Activated CD4-positive, alpha-beta T cell treated with anti-CD3 and anti-CD28 coated beads for 48 hours (primary cell): ENCODE results near the gene IRF2BP1.

ENCODE experiments used
- DNase-seq: peaks from one replicate; pipeline ENCODE4 v3.0.0-alpha.2; 2020

The IRF2BP1 gene

GRCh38 chr19:45860359-45861259 is 25.3 kb downstream of the IRF2BP1 start:
- no peak for DNase-seq

- DNase-seq, result no peak
Measured at GRCh38 chr19:45854167-45854778, 31.7 kb downstream of the IRF2BP1 start.

DNA sequence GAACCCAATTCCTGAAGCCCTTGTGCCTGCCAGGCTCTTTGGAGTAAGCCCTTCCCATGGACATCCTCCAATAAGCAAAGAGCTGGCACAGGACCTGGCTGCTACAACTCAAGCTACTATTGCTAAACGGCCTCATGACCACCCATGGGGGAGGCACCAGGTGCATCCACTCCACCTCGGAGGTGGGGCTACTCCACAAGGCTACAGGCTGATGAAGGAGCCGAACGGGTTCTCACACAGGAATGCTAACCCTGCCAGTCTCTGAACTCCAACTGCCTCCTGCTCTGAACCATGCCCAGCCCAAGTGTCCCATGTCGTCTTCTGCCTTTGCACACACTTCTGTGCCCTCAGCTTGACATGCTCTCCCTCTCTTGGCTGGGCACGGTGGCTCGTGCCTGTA is 33.0 kb downstream of the IRF2BP1 start:
- no peak for DNase-seq

DNA sequence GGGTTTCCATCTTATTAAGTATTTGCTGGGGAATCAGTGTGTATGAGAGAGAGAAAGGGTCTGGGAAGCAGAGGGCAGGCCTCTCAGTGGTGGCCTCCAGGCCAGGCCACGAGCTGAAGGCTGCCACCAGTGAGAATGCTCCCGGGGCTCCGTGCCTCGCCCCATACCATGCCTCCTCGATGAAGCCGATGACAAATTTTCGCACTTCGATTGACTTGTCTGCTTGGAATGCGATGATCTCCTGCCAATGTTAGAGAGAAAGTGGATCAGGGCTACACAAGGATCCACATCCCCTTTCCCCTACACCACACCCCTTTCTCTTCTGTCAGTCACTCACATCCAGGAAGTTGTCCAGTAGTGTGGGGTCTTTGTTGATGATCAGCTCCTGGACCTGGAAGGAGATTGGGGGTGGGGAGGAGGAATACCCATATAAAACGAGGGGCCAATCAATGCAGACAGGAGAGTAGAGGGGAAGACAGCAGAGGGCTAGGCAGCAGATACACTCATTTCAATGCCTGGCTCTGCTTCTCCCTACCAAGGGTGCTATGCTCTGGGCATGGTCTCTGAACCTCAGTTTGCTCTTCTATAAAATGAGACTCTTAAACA is 33.7 kb downstream of the IRF2BP1 start:
- DNase-seq, result no peak

DNA sequence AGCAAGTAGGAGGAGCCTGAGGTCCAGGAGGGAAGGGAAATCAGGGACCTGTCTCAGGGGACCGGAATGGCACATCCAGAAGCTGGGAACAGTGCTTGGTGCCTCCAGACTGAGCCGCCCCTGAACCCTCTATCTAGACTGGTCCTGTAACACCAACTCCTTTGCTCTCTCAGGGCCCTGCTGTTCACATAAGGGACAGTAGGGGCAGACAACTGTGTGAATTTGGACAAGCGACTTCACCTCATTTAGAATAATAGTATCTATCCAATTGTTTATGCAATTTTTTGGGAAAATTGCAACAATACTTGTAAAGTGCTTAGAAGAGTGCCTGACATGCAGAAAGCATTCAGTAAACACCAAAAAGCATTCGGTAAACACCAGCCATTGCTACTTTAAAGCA is 37.0 kb downstream of the IRF2BP1 start:
- no peak for DNase-seq

DNA sequence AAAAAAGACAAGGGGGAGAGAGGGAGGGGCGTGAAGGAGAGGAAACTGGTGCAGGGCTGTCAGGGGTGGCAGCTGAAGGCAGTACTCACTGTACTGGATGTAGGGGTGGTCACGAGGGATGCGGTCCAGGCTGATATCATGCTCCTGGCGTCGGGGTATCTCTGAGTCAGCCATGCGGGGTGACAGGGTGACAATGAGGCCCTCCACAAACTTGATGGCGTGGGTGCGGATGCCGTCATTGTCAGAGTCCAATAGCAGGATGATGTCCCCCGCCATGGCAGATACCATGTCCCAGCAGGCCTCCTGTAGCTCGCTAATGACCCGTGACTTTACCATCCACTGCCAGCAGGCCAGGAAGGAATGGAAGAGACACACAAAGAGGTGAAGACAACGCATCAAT is 38.3 kb downstream of the IRF2BP1 start:
- no peak for DNase-seq

- DNase-seq, result no peak
Measured at GRCh38 chr19:45842198-45842597, 43.7 kb downstream of the IRF2BP1 start.

GRCh38 chr19:45834970-45835369 is 51.0 kb downstream of the IRF2BP1 start:
- no peak for DNase-seq
